ENCODE measurements around the gene AAGAB. TPM values are rescaled to one million over a fixed set of nuclear protein-coding genes. Genes with fewer than 3 reads are reported as not detected.

The AAGAB gene
- polyA plus RNA-seq, 6 donors from 2014 or later: 30.7 to 41.8 (median 35.1) TPM

- peaks cover 7 to 20% of the 10 kb centered on the region in 2 donors for H3K36me3 Mint-ChIP-seq
- H3K4me3 Mint-ChIP-seq: no peak overlapping the region
- no peaks in the 10 kb centered on the region for H3K27me3 Mint-ChIP-seq
- peaks cover 0 to 6% (median 2%) of the 10 kb centered on the region in 7 donors for H3K9me3 Mint-ChIP-seq
- DNase-seq: no peak
- peaks cover 33 to 40% (median 39%) of the 10 kb centered on the region in 3 donors for H3K4me1 Mint-ChIP-seq
- H3K27ac Mint-ChIP-seq: peak overlapping the region in 1 of 6 donors; percentile 6
- no peak for ATAC-seq (ENCODE audit: low read depth in 2 of 2)
These were observed 9.4 kb downstream of the AAGAB start for GRCh38 chr15:67244971-67245478.

- H3K27ac Mint-ChIP-seq: peak overlapping the region in 1 of 6 donors; percentile 61
- H3K9me3 Mint-ChIP-seq: peaks cover 0 to 6% (median 2%) of the 10 kb centered on the region in 7 donors
- ATAC-seq (ENCODE audit: low read depth in 2 of 2): no peak
- DNase-seq: no peak
- H3K27me3 Mint-ChIP-seq: no peaks in the 10 kb centered on the region
- peak overlapping the region in 1 of 8 donors; percentile 27 for H3K4me3 Mint-ChIP-seq
- peaks cover 6 to 19% of the 10 kb centered on the region in 2 donors for H3K36me3 Mint-ChIP-seq
- H3K4me1 Mint-ChIP-seq: peaks cover 30 to 33% (median 33%) of the 10 kb centered on the region in 3 donors
These were observed 11.8 kb downstream of the AAGAB start for GRCh38 chr15:67242708-67243111.

- Mint-ChIP-seq H3K36me3 (peaks cover 0 to 11% of the 10 kb centered on the region in 2 donors), H3K4me3 (peak overlapping the region in 5 of 8 donors; percentile 16 to 59 (median 53)), H3K4me1 (peaks cover 30 to 33% (median 31%) of the 10 kb centered on the region in 3 donors), H3K9me3 (peaks cover 0 to 2% (median 0%) of the 10 kb centered on the region in 7 donors), H3K27me3 (no peaks in the 10 kb centered on the region), H3K27ac (peak overlapping the region in 4 of 6 donors; percentile 4 to 93 (median 68))
- DNase-seq: no peak
- peak; percentile 27 to 42 for ATAC-seq (ENCODE audit: low read depth in 2 of 2)
These were observed 13.2 kb downstream of the AAGAB start for GRCh38 chr15:67241132-67241855.

GRCh38 chr15:67240235-67241131 lies 14.0 kb downstream of the AAGAB start:
- peaks cover 30 to 33% (median 33%) of the 10 kb centered on the region in 3 donors for H3K4me1 Mint-ChIP-seq
- peak overlapping the region in 4 of 8 donors; percentile 25 to 59 (median 44) for H3K4me3 Mint-ChIP-seq
- no peak for DNase-seq
- ATAC-seq (ENCODE audit: low read depth in 2 of 2): peak; percentile 37 to 41
- no peaks in the 10 kb centered on the region for H3K27me3 Mint-ChIP-seq
- H3K9me3 Mint-ChIP-seq: no peaks in the 10 kb centered on the region
- peaks cover under 1 to 13% of the 10 kb centered on the region in 2 donors for H3K36me3 Mint-ChIP-seq
- peak overlapping the region in 5 of 6 donors; percentile 43 to 93 (median 74) for H3K27ac Mint-ChIP-seq

GRCh38 chr15:67232591-67232990 lies 21.9 kb downstream of the AAGAB start:
- ATAC-seq (ENCODE audit: low read depth in 2 of 2): no peak
- Mint-ChIP-seq H3K4me3 (no peak overlapping the region), H3K27me3 (no peaks in the 10 kb centered on the region), H3K36me3 (peaks cover 46 to 52% of the 10 kb centered on the region in 2 donors), H3K27ac (peak overlapping the region in 1 of 6 donors; percentile 88), H3K4me1 (peaks cover 7 to 12% (median 8%) of the 10 kb centered on the region in 3 donors), H3K9me3 (no peaks in the 10 kb centered on the region)
- no peak for DNase-seq

- H3K27ac Mint-ChIP-seq: peak overlapping the region in 2 of 6 donors; percentile 80 to 83
- no peaks in the 10 kb centered on the region for H3K9me3 Mint-ChIP-seq
- ATAC-seq (ENCODE audit: low read depth in 2 of 2) (no peak), DNase-seq (no peak)
- no peak overlapping the region for H3K4me3 Mint-ChIP-seq
- H3K36me3 Mint-ChIP-seq: peaks cover 39 to 51% of the 10 kb centered on the region in 2 donors
- peaks cover 7 to 9% (median 8%) of the 10 kb centered on the region in 3 donors for H3K4me1 Mint-ChIP-seq
- no peaks in the 10 kb centered on the region for H3K27me3 Mint-ChIP-seq
These were observed 24.0 kb downstream of the AAGAB start for GRCh38 chr15:67230504-67230903.

GRCh38 chr15:67228286-67228685 lies 26.2 kb downstream of the AAGAB start:
- Mint-ChIP-seq H3K4me3 (no peak overlapping the region), H3K27me3 (no peaks in the 10 kb centered on the region), H3K36me3 (peaks cover 30 to 33% of the 10 kb centered on the region in 2 donors), H3K27ac (peak overlapping the region in 4 of 6 donors; percentile 10 to 67 (median 28)), H3K4me1 (peaks cover 7 to 11% (median 8%) of the 10 kb centered on the region in 3 donors), H3K9me3 (no peaks in the 10 kb centered on the region)
- no peak for DNase-seq
- no peak for ATAC-seq (ENCODE audit: low read depth in 2 of 2)

- Mint-ChIP-seq H3K4me1 (peaks cover 7 to 11% (median 8%) of the 10 kb centered on the region in 3 donors), H3K27me3 (no peaks in the 10 kb centered on the region), H3K27ac (peak overlapping the region in 1 of 6 donors; percentile 7), H3K9me3 (no peaks in the 10 kb centered on the region), H3K4me3 (no peak overlapping the region), H3K36me3 (peaks cover 26 to 29% of the 10 kb centered on the region in 2 donors)
- no peak for DNase-seq
- ATAC-seq (ENCODE audit: low read depth in 2 of 2): no peak
These were observed 26.6 kb downstream of the AAGAB start for GRCh38 chr15:67227846-67228245.

GRCh38 chr15:67227431-67227830 lies 27.0 kb downstream of the AAGAB start:
- DNase-seq (no peak), ATAC-seq (ENCODE audit: low read depth in 2 of 2) (no peak)
- Mint-ChIP-seq H3K27ac (peak overlapping the region in 2 of 6 donors; percentile 7 to 87), H3K4me3 (no peak overlapping the region), H3K9me3 (no peaks in the 10 kb centered on the region), H3K4me1 (peaks cover 7 to 11% (median 8%) of the 10 kb centered on the region in 3 donors), H3K27me3 (no peaks in the 10 kb centered on the region), H3K36me3 (peaks cover 22 to 24% of the 10 kb centered on the region in 2 donors)

- Mint-ChIP-seq H3K36me3 (peaks cover 7 to 9% of the 10 kb centered on the region in 2 donors), H3K4me3 (no peak overlapping the region), H3K9me3 (no peaks in the 10 kb centered on the region), H3K27me3 (no peaks in the 10 kb centered on the region), H3K27ac (no peak overlapping the region), H3K4me1 (peaks cover 7 to 11% (median 8%) of the 10 kb centered on the region in 3 donors)
- no peak for DNase-seq
- no peak for ATAC-seq (ENCODE audit: low read depth in 2 of 2)
These were observed 29.1 kb downstream of the AAGAB start for GRCh38 chr15:67225336-67225735.

- Mint-ChIP-seq H3K27me3 (no peaks in the 10 kb centered on the region), H3K9me3 (no peaks in the 10 kb centered on the region), H3K4me1 (peaks cover 7 to 11% (median 8%) of the 10 kb centered on the region in 3 donors), H3K4me3 (no peak overlapping the region), H3K27ac (no peak overlapping the region), H3K36me3 (peaks cover 7 to 8% of the 10 kb centered on the region in 2 donors)
- DNase-seq: no peak
- no peak for ATAC-seq (ENCODE audit: low read depth in 2 of 2)
These were observed 29.6 kb downstream of the AAGAB start for GRCh38 chr15:67224889-67225288.

- no peaks in the 10 kb centered on the region for H3K27me3 Mint-ChIP-seq
- no peak overlapping the region for H3K4me3 Mint-ChIP-seq
- H3K4me1 Mint-ChIP-seq: no peaks in the 10 kb centered on the region
- DNase-seq (no peak), ATAC-seq (ENCODE audit: low read depth in 2 of 2) (no peak)
- H3K27ac Mint-ChIP-seq: no peak overlapping the region
- peaks cover 7 to 22% of the 10 kb centered on the region in 2 donors for H3K36me3 Mint-ChIP-seq
- peaks cover 0 to 2% (median 0%) of the 10 kb centered on the region in 7 donors for H3K9me3 Mint-ChIP-seq
These were observed 35.2 kb downstream of the AAGAB start for GRCh38 chr15:67219288-67219687.

- no peak for DNase-seq
- ATAC-seq (ENCODE audit: low read depth in 2 of 2): no peak
- peaks cover 7 to 22% of the 10 kb centered on the region in 2 donors for H3K36me3 Mint-ChIP-seq
- no peaks in the 10 kb centered on the region for H3K4me1 Mint-ChIP-seq
- H3K4me3 Mint-ChIP-seq: no peak overlapping the region
- H3K27me3 Mint-ChIP-seq: no peaks in the 10 kb centered on the region
- no peak overlapping the region for H3K27ac Mint-ChIP-seq
- peaks cover 0 to 2% (median 0%) of the 10 kb centered on the region in 7 donors for H3K9me3 Mint-ChIP-seq
These were observed 36.0 kb downstream of the AAGAB start for GRCh38 chr15:67218428-67218827.

All from naive B cell (primary cell).